HG03175 (cell line): ENCODE results near the gene PDE11A.
A peak's percentile ranks its signal among the peaks of the same experiment; 100 is the strongest.

ENCODE experiments used
- ATAC-seq: cut with Tn5 transposase; IDR thresholded peaks from one replicate; pipeline ENCODE4 v1.9.1; 2021; ENCODE audit warnings: mild to moderate bottlenecking, moderate library complexity; ENCODE audit not compliant: unreplicated experiment

Gene PDE11A

GRCh38 chr2:177730792-177731191 lies 341.8 kb downstream of the PDE11A start:
- no peak for ATAC-seq

- ATAC-seq: no peak
Observed at GRCh38 chr2:177730363-177730762, 342.2 kb downstream of the PDE11A start.

GRCh38 chr2:177728920-177729319 lies 343.7 kb downstream of the PDE11A start:
- ATAC-seq: no peak

- ATAC-seq: no peak
Observed at GRCh38 chr2:177728399-177728765, 344.2 kb downstream of the PDE11A start.

- no peak for ATAC-seq
Observed at GRCh38 chr2:177727577-177728398, 344.8 kb downstream of the PDE11A start.

- ATAC-seq: no peak
Observed at GRCh38 chr2:177726931-177727348, 345.6 kb downstream of the PDE11A start.

- ATAC-seq: peak; percentile 64
Observed at GRCh38 chr2:177724398-177725287, 347.9 kb downstream of the PDE11A start.

- no peak for ATAC-seq
Observed at GRCh38 chr2:177723235-177723634, 349.3 kb downstream of the PDE11A start.

- ATAC-seq: no peak
Observed at GRCh38 chr2:177721818-177722567, 350.6 kb downstream of the PDE11A start.

- no peak for ATAC-seq
Observed at GRCh38 chr2:177721087-177721486, 351.5 kb downstream of the PDE11A start.

- ATAC-seq: no peak
Observed at GRCh38 chr2:177717831-177718618, 354.6 kb downstream of the PDE11A start.

- ATAC-seq: no peak
Observed at GRCh38 chr2:177716484-177716883, 356.1 kb downstream of the PDE11A start.

GRCh38 chr2:177715771-177716170 lies 356.8 kb downstream of the PDE11A start:
- ATAC-seq: no peak

- ATAC-seq: no peak
Observed at GRCh38 chr2:177714704-177715103, 357.9 kb downstream of the PDE11A start.

GRCh38 chr2:177712462-177712861 lies 360.1 kb downstream of the PDE11A start:
- no peak for ATAC-seq

GRCh38 chr2:177711483-177712265 lies 360.9 kb downstream of the PDE11A start:
- no peak for ATAC-seq

- ATAC-seq: no peak
Observed at GRCh38 chr2:177710889-177711288, 361.7 kb downstream of the PDE11A start.

GRCh38 chr2:177709986-177710401 lies 362.6 kb downstream of the PDE11A start:
- ATAC-seq: no peak

- no peak for ATAC-seq
Observed at GRCh38 chr2:177708660-177709444, 363.7 kb downstream of the PDE11A start.
